Fibroblast of pulmonary artery (primary cell): ENCODE measurements around the gene SPEG.

ENCODE experiments used
- DNase-seq: peaks from one replicate; pipeline ENCODE4 v3.0.0-alpha.2; 2010; ENCODE audit warnings: low read depth
- H3K4me3 ChIP-seq: replicated peaks from 2 replicates; pipeline ENCODE4 v1.5.1; 2011; ENCODE audit warnings: low read depth, mild to moderate bottlenecking, control low read depth, low read length, moderate library complexity
- TF ChIP-seq, protein P1 (sequence below): IDR thresholded peaks from 2 replicates; pipeline ENCODE4 v1.5.1; 2011; ENCODE audit warnings: mild to moderate bottlenecking, control low read depth, low read length, inconsistent platforms; ENCODE audit errors: missing control alignments

The SPEG gene

DNA sequence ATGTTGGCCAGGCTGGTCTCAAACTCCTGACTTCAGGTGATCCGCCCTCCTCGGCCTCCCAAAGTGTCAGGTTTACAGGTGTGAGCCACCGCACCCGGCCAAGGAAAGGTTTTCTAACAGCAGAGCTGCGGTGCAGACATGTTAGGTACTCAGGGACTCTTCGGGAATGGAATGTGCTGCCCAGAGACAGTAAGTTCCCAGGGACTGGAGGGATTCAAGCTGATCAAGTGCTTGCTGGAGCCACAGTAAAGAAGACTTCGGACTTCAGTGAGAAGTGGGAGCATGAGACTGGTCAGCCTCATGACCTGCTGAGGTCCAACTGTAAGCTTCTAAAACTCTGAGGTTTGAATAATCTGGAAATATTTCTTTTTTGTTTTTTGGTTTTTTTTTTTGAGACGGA lies 24.3 kb upstream of the SPEG start:
- no peak for DNase-seq
- TF ChIP-seq, protein P1, sequence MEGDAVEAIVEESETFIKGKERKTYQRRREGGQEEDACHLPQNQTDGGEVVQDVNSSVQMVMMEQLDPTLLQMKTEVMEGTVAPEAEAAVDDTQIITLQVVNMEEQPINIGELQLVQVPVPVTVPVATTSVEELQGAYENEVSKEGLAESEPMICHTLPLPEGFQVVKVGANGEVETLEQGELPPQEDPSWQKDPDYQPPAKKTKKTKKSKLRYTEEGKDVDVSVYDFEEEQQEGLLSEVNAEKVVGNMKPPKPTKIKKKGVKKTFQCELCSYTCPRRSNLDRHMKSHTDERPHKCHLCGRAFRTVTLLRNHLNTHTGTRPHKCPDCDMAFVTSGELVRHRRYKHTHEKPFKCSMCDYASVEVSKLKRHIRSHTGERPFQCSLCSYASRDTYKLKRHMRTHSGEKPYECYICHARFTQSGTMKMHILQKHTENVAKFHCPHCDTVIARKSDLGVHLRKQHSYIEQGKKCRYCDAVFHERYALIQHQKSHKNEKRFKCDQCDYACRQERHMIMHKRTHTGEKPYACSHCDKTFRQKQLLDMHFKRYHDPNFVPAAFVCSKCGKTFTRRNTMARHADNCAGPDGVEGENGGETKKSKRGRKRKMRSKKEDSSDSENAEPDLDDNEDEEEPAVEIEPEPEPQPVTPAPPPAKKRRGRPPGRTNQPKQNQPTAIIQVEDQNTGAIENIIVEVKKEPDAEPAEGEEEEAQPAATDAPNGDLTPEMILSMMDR: no peak
- no peak overlapping the region for H3K4me3 ChIP-seq

DNA sequence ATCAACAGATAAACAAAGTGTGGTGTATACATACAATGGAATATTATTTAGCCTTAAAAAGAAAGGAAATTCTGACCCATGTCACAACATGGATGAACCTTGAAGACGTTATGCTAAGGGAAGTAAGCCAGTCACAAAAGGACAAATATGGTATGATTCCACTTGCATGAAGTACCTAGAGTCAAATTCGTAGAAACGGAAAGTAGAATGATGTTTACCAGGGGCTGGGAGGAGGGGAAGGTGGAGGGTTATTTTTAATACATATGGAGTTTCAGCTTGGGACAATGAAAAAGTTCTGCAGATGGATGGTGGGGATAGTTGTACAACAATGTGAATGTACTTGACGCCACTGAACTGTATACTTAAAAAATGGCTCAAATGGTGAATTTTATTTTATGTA lies 19.8 kb upstream of the SPEG start:
- no peak overlapping the region for H3K4me3 ChIP-seq
- DNase-seq: no peak
- TF ChIP-seq, protein P1: no peak

- TF ChIP-seq, protein P1: no peak
- no peak for DNase-seq
- no peak overlapping the region for H3K4me3 ChIP-seq
Measured at GRCh38 chr2:219415580-219416234, 18.9 kb upstream of the SPEG start.

GRCh38 chr2:219416235-219416602 lies 18.4 kb upstream of the SPEG start:
- no peak for DNase-seq
- H3K4me3 ChIP-seq: no peak overlapping the region
- TF ChIP-seq, protein P1: no peak

DNA sequence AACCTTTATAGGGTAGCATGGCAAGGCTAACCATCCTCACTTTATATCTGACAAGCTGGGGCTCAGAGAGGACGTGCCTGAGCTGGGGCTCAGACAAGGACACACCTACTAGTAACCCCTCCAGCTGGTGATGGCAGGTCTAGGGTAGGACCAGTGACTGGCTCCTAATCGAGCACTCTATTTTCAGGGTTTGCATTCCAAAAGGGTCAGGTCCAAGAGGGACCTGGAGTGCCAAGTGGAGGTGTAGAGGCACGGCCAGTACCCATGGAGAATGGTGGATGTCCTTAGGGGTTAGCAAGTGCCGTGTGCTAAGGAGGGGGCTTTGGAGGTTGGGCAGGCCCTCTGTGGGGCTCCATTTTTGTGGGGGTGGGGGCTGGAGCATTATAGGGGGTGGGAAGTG lies 17.7 kb upstream of the SPEG start:
- no peak for DNase-seq
- no peak overlapping the region for H3K4me3 ChIP-seq
- TF ChIP-seq, protein P1: no peak

- no peak overlapping the region for H3K4me3 ChIP-seq
- DNase-seq: no peak
- TF ChIP-seq, protein P1: no peak
Measured at GRCh38 chr2:219417374-219417773, 17.3 kb upstream of the SPEG start.
